GM23338 (cell line): ENCODE measurements around the gene DUSP7. TPM values are rescaled to one million over a fixed set of nuclear protein-coding genes. Genes with fewer than 3 reads are reported as not detected.

ENCODE experiments used
- ATAC-seq: fragments of 200-7000 bp; cut with Tn5 transposase; 3 replicates; pipeline ENCODE4 v1.9.1; 2020
- DNase-seq: peaks from one replicate; pipeline ENCODE4 v3.0.0-alpha.2; 2015; ENCODE audit warnings: low spot score
- H2AFZ ChIP-seq: fragments of 200-600 bp; sonication (generic); 2 replicates; pipeline ENCODE4 v1.8.0; 2016; ENCODE audit warnings: antibody characterized with exemption, mild to moderate bottlenecking, moderate library complexity
- H3F3A ChIP-seq: fragments of 200-600 bp; sonication (generic); replicated peaks from 2 replicates; pipeline ENCODE4 v1.8.0; 2017; ENCODE audit warnings: antibody characterized with exemption, mixed run types, low read depth
- H3K27ac ChIP-seq: fragments of 200-600 bp; sonication (generic); 2 replicates; pipeline ENCODE4 v1.6.1; 2016; ENCODE audit warnings: low read depth
- H3K27me3 ChIP-seq: fragments of 200-600 bp; sonication (generic); 2 replicates; pipeline ENCODE4 v1.8.0; 2016; ENCODE audit warnings: mild to moderate bottlenecking, mixed run types, moderate library complexity; ENCODE audit not compliant: insufficient read depth
- H3K36me3 ChIP-seq: fragments of 200-600 bp; sonication (generic); 2 replicates; pipeline ENCODE4 v1.8.0; 2016; ENCODE audit warnings: mild to moderate bottlenecking; ENCODE audit not compliant: insufficient read depth
- H3K4me1 ChIP-seq: fragments of 200-600 bp; sonication (generic); 2 replicates; pipeline ENCODE4 v1.8.0; 2016; ENCODE audit warnings: mild to moderate bottlenecking, moderate library complexity; ENCODE audit not compliant: insufficient read depth
- H3K4me2 ChIP-seq: fragments of 200-600 bp; sonication (generic); 2 replicates; pipeline ENCODE4 v1.7.1; 2017; ENCODE audit warnings: mixed run types
- H3K4me3 ChIP-seq: fragments of 200-600 bp; sonication (generic); 2 replicates; pipeline ENCODE4 v1.6.1; 2016; ENCODE audit warnings: mixed run types
- H3K79me2 ChIP-seq: fragments of 200-600 bp; sonication (generic); replicated peaks from 2 replicates; pipeline ENCODE4 v1.8.0; 2017; ENCODE audit warnings: mild to moderate bottlenecking; ENCODE audit not compliant: insufficient read depth
- H3K9me2 ChIP-seq: fragments of 200-600 bp; sonication (generic); 2 replicates; pipeline ENCODE4 v1.8.0; 2017; ENCODE audit not compliant: insufficient read depth
- H4K20me1 ChIP-seq: fragments of 200-600 bp; sonication (generic); replicated peaks from 2 replicates; pipeline ENCODE4 v1.8.0; 2017; ENCODE audit warnings: mild to moderate bottlenecking; ENCODE audit not compliant: insufficient read depth
- H3K27ac Mint-ChIP-seq: 2 replicates; pipeline ENCODE4 v1.8.0; 2020; ENCODE audit warnings: inconsistent platforms, mild to moderate bottlenecking, moderate library complexity, mixed read lengths
- H3K27me3 Mint-ChIP-seq: 3 replicates; pipeline ENCODE4 v1.8.0; 2022; ENCODE audit warnings: low read depth, mild to moderate bottlenecking, moderate library complexity, mixed read lengths, inconsistent platforms; ENCODE audit not compliant: insufficient read depth, poor library complexity
- H3K36me3 Mint-ChIP-seq: 3 replicates; pipeline ENCODE4 v1.8.0; 2021; ENCODE audit warnings: low read depth, mild to moderate bottlenecking, inconsistent platforms, moderate library complexity, mixed read lengths
- H3K4me1 Mint-ChIP-seq: 3 replicates; pipeline ENCODE4 v1.8.0; 2020; ENCODE audit warnings: mild to moderate bottlenecking, inconsistent platforms, mixed read lengths
- H3K4me3 Mint-ChIP-seq: 3 replicates; pipeline ENCODE4 v1.8.0; 2021; ENCODE audit warnings: moderate library complexity, mild to moderate bottlenecking, inconsistent platforms, mixed read lengths
- H3K9me3 Mint-ChIP-seq: 3 replicates; pipeline ENCODE4 v1.8.0; 2020; ENCODE audit warnings: moderate library complexity, mild to moderate bottlenecking, inconsistent platforms, mixed read lengths
- CREB1 ChIP-seq: fragments of 250-450 bp; sonication (Bioruptor Pico); IDR thresholded peaks from 2 replicates; pipeline ENCODE4 v1.5.0; 2020; ENCODE audit warnings: low read depth, mild to moderate bottlenecking, moderate library complexity
- ETS1 ChIP-seq: IDR thresholded peaks from 2 replicates; pipeline ENCODE4 v1.6.1; 2016; ENCODE audit warnings: antibody characterized with exemption
- EZH2 ChIP-seq: fragments of 200-600 bp; sonication (generic); IDR thresholded peaks from one replicate; pipeline ENCODE4 v1.8.0; 2017; ENCODE audit warnings: antibody characterized with exemption, mild to moderate bottlenecking, low read depth; ENCODE audit not compliant: unreplicated experiment
- EZH2phosphoT487 ChIP-seq: fragments of 200-600 bp; sonication (generic); IDR thresholded peaks from one replicate; pipeline ENCODE4 v1.8.1; 2018; ENCODE audit warnings: antibody characterized with exemption; ENCODE audit not compliant: unreplicated experiment
- NANOG ChIP-seq: IDR thresholded peaks from 2 replicates; pipeline ENCODE4 v1.6.1; 2016; ENCODE audit warnings: antibody characterized with exemption, borderline replicate concordance
- POLR2AphosphoS5 ChIP-seq: IDR thresholded peaks from 2 replicates; pipeline ENCODE4 v1.6.1; 2016; ENCODE audit warnings: antibody characterized with exemption, low read depth
- REST ChIP-seq: IDR thresholded peaks from one replicate; pipeline ENCODE4 v1.6.1; 2018; ENCODE audit warnings: antibody characterized with exemption; ENCODE audit not compliant: unreplicated experiment
- ZNF462 ChIP-seq: fragments of 250-450 bp; sonication (Bioruptor Pico); IDR thresholded peaks from 2 replicates; pipeline ENCODE4 v1.5.0; 2020; ENCODE audit warnings: mild to moderate bottlenecking, moderate library complexity
- polyA plus RNA-seq: library from polyadenylated mRNA; unstranded; fragments of >200 nt; fragmentation: Nextera tagmentation; extraction: Ambion mirVana; gene quantifications from 2 replicates; pipeline ENCODE4 v1.2.1, GENCODE V29; 2016
- total RNA-seq: library from RNA; depleted of rRNA; stranded (reverse); fragments of >200 nt; shearing (Covaris generic); gene quantifications from 2 replicates; pipeline ENCODE4 v1.2.3, GENCODE V29; 2014

DUSP7 gene
- total and polyA plus RNA-seq, 2 experiments from 2014 or later, result 5.6 to 14.7 TPM

DNA sequence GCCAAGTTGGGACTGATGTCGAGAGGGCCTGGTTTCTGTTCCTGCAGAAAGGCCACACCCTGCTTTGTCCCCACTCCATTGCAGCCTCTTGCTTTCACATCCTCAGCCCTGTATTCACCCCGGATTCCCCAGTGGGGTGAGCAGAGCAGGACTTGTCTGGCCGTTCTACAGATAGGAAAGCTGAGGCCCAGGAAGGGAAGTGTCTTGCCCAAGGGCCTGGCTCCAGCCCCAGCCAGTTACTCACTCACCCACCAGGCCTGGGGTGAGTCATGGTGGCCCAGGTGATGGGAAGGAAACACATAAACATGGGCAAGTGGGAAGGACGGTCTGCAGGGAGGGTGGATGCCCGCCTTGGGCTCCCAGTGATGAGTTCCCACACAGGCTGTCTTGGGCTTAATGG is 6.1 kb upstream of the DUSP7 start (continued):
- TF ChIP-seq ETS1, result no peak
- no peak for TF ChIP-seq POLR2AphosphoS5
- no peak for TF ChIP-seq EZH2phosphoT487
- TF ChIP-seq REST, result no peak

DNA sequence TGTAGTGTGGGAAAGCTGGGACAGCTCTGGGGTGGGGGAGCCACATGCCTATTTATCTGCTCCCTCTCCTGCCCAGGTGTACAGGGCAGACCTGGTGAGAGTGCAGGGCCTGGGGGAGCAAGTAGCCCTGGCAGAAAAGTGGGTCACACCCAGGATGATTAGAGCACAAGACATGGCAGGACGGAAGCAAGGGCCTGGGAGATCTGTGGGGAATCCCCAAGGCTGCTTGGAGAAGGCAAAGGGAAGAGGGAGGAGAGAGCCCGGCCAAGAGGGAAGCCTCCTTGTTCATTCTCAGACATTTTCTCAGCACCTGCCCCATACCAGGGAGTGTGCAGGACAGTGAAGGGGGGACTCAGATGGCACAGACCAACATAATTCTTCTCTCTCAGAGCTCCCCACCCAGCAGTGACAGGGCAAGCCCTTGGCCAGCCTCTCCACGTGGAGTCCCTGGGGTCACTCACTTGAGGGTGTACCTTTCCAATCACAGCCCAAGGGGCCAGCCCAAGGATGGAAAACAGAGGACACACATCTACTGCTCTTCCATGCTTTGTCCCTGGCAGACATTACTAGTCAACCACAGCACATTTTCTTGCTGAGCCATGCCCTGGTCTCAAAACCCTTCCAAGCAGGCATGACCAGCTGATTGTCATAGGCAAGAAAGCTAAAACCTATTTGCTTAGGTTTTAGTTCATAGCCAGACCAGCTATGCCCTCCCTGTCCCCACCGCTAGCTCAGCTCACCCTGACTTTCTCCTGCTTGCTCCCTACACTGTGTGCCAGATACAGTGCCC is 4.9 kb upstream of the DUSP7 start:
- Histone ChIP-seq H3K27me3 (0 out of 2 replicates have a peak, but pooled peaks cover 8% of the 10 kb centered on the region), H3F3A (0 out of 2 replicates have a peak, but pooled peaks cover 8% of the 10 kb centered on the region), H3K36me3 (no peaks in the 10 kb centered on the region), H3K79me2 (no peaks in the 10 kb centered on the region), H2AFZ (no peak overlapping the region), H3K4me2 (no peak overlapping the region), H3K4me1 (peaks cover 5% of the 10 kb centered on the region; the same call in 1 of the 2 replicates), H4K20me1 (no peaks in the 10 kb centered on the region), H3K9me2 (no peaks in the 10 kb centered on the region), H3K27ac (no peak overlapping the region), H3K4me3 (no peak overlapping the region)
- Mint-ChIP-seq H3K4me3 (no peak overlapping the region), H3K4me1 (peaks cover 2% of the 10 kb centered on the region; the same call in 1 of the 3 replicates), H3K27ac (no peak overlapping the region), H3K36me3 (no peaks in the 10 kb centered on the region; the same call in 2 of the 3 replicates), H3K27me3 (peaks cover 13% of the 10 kb centered on the region), H3K9me3 (no peaks in the 10 kb centered on the region)
- DNase-seq (no peak), ATAC-seq (no peak)
- no peak for TF ChIP-seq NANOG
- no peak for TF ChIP-seq POLR2AphosphoS5
- TF ChIP-seq EZH2phosphoT487, result no peak
- TF ChIP-seq EZH2, result no peak
- TF ChIP-seq ZNF462 (CRISPR knock-in tag), result no peak
- no peak for TF ChIP-seq REST
- no peak for TF ChIP-seq CREB1 (CRISPR knock-in tag)
